NCI-H460 (cell line): ENCODE measurements around the gene FAM25C. TPM values are rescaled to one million over a fixed set of nuclear protein-coding genes. Genes with fewer than 3 reads are reported as not detected.
"Not testable (repeated sequence)": the region's sequence is repeated elsewhere in the genome, so short reads cannot be mapped to it uniquely, and the experiment has no call there.

ENCODE experiments used
- DNase-seq: peaks from one replicate; pipeline ENCODE4 v3.0.0-alpha.2; 2016; ENCODE audit warnings: low read depth; ENCODE audit errors: extremely low read depth
- polyA plus RNA-seq: library from polyadenylated mRNA; depleted of rRNA; stranded (reverse); fragments of >200 nt; gene quantifications from 2 replicates; pipeline ENCODE4 v1.2.3, GENCODE V29; 2014; cell fraction: nucleus; rRNA removed
- total RNA-seq: library from RNA; depleted of rRNA; stranded (reverse); fragments of >200 nt; shearing (Covaris generic); gene quantifications from 2 replicates; pipeline ENCODE4 v1.2.3, GENCODE V29; 2014; rRNA removed

The FAM25C gene
- not detected in 2 replicates for total RNA-seq
- polyA plus RNA-seq: not detected in 2 replicates

DNA sequence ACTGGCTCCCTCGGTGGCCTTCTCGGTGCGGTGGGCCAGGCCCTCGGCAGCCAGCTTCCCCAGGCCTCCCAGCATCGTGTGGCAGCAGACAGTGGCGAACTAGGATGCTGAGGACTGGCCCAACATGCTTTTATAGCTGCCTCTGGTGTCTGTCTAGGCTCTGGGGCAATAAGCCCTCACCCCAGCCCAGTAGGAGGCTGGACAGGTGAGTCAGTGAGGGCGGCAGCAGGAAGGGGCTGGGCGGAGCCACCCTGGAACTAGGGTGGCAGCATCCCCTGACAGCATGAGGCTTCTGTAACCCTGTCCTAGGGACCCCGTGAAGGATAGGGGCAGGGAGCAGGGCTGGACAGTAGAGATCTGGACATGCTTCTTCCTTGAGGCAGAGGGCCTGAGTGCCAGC lies at the start of gene FAM25C:
FAM25C (minus strand) TSS at position 101 of the 400 bp plus-strand sequence; CDS start at position 75, 26 bp downstream.
- not testable (repeated sequence) for DNase-seq

DNA sequence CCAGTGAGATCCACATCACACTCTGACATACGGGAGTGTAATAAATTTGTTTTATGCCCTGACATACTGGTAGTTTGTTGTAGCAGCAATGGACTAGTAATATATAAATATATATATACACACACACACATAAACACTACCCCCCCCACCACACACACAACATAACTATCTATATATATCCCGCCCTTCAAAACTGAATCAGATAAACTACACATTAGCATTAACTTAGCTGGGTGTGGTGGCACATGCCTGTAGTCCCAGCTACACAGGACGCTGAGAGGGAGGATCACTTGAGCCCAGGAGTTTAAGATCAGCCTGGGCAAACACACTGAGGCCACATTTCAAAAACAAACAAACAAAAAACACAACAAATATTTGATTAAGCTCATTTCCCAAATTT lies 45.0 kb upstream of the FAM25C start:
- DNase-seq: not testable (repeated sequence)

DNA sequence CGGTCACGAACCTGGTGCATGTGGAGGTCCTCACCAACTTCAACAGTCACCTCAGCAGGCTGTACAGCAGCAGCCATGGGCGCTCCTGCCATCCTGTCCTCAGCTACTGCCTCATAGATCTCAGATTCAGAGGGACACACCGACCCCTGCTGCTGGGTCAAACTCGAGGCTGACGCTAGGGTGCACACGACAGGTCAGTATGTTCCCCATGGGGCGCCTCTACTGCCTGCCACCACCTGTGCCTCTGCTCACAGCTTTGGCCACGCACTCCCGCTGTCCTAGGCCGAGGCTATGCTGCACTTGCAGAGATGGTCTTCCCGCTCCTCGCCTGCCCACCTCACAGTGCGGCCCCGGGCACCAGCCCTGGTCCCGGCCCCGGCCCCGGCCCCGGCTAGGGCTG lies 31.8 kb upstream of the FAM25C start:
- not testable (repeated sequence) for DNase-seq

DNA sequence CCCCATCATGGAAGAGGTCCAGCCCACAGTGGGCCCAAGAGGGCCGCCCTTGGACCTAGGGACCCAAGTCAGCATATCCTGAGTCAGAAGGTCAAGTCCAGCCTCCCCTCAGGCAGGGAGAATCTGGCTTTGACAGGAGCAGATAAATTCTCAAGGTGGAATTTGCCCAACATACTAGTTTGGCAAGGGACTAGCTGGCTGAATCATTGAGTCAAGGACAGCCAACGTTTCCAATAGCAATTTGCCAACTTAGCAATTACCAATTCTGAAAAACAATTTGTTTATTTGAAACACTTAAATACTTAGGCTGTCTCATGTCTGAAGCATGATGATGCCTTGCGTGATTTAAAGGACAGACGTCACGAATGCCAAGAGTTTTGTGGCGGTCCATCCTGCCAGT lies 2.7 kb upstream of the FAM25C start:
- not testable (repeated sequence) for DNase-seq

DNA sequence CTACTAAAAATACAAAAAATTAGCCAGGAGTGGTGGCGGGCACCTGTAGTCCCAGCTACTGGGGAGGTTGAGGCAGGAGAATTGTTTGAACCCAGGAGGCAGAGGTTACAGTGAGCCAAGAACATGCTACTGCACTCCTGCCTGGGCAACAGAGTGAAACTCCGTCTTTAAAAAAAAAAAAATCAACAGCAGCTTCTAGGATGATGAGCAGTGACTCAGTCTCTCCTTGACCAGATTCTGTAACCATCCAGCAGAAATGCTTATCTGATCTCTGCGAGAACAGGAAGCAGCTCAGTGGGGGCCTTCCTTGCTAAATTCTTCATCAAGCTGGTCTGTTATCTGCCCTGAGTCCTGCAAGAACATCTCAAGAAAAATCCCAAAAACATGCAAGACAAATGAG lies 5.5 kb downstream of the FAM25C start:
- DNase-seq: not testable (repeated sequence)

DNA sequence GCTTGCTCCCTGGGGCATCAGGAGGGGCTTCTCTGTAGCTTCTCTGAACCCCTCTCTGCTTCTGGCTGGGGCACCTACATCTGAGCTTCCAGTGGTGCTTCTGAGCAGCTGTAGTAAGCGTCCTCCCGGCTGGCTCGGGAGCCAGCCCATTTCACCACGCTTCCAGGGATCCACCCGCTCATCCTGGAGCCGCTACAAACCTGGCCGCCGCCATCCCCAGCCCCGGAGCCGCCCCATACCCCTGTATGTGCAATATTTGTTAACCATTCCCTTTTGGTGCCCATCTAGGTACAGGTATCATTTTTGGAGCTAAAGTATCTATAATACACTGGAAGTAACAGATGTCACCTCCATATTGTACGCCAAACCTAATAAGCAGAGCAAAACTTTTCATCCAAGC lies 7.0 kb downstream of the FAM25C start:
- DNase-seq: not testable (repeated sequence)

DNA sequence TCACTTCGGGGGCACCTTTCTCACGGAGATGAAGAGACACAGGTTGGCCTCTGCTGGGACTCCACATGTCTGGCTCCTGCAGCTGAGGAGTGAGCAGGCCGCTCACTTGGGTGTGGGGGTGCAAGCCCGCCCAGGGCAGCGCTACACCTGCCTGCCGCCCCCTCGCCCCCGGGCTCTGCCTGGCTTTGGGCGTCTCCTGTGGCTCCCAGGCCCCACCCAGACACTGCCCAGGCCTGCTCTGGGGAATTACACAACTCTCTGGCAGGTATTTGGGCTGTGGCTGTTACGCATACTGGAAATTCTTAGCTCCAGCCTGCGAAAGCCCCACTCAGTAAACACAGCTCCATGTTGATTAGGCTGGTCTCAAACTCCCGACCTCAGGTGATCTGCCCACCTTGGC lies 7.9 kb downstream of the FAM25C start:
- not testable (repeated sequence) for DNase-seq

DNA sequence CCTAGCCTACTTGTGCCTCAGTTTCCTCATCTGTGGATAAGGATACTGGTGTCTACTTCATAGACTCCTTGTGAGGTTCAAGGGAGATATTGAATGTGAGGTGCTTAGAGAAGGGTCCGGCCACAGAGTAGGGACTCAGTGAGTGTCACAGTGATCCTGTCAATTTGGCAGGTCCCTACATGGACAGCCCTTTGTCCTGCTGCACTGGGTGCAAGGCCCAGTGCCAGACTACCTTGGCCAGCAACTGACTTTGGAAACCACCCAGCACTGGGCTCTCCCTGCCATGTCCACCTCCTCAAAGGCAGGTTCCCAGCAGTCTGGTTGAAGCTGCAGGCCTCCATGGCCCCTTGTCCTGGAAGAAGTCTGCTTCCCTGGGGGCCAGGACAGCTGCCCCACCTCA lies 9.5 kb downstream of the FAM25C start:
- not testable (repeated sequence) for DNase-seq

DNA sequence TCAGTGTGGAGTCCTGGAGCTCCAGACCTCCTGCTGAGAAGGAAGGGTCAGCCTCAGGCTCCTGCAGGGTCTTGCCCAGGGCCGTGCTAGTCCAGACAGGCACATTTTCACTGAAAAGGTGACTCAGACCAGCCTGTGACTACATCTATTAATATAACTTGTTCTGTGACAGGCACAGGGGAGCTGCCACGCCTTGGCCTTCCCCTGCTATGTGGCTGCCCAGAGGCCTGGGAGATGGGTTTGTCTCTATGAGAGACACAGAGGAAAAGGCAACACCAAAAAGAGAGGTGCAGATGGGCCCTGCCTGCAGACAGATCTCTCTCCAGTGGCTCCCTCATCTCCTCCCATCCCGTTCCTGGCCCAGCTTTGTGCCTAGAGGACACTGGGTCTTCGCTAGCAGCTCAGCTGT lies 10.0 kb downstream of the FAM25C start:
- DNase-seq: not testable (repeated sequence)

DNA sequence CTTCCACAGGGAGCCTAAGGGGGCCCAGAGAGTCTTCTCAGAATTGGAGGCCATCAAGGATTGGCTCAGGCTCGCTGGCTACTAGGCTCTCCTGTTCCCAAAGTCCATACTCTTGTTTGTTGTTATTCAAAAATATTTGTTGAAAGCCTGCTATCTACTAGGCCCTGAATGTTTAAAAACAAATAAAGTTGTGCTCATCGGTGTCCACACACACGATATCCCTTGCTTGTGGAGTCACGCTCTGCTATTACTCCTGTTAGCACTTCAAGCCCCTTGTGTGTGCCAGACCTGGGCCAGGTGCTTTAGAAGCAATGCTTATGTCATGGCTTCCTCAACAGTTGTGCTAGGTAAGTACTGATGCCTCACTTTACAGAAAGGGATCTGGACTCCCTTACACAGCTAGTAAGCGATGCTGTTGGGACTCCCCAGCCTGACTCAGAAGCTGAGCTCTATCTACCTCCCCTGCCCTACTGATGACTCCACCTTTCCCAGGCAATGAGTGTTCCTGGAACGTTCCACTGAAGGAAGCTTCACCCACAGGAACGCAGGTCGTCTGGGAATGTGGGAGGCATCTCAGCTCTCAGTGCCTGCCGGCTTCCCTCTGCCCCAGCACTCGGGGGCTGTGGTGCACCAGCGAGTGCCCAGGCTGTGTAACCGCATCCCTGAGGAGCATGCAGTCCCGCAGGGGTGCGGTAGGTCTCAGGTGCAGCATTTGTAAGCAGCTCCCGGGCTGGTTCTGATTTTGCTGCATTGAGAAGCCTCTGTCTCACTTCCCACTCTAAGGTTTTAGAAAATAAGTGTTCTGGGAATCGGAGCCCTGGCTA lies 10.7 kb downstream of the FAM25C start:
- not testable (repeated sequence) for DNase-seq

DNA sequence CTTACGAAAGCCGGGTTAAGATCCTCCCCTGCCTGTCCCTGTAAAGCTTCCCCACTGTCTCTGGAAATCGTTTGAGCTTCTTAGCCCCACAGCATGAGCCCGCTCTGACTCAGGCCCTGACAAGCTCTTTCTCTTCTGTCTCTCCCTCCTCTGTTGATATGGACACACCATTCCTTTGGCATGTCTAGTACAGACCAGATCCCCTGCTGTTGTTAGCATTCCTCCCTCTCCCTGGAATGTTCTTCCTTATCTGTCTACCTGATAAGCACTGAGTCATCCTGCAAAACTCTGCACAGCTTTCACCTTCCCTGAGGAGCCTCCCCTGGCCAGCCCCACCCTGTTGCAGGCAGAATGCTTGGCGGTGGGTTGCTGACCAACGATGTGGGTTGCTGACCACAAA lies 11.6 kb downstream of the FAM25C start:
- DNase-seq: not testable (repeated sequence)

DNA sequence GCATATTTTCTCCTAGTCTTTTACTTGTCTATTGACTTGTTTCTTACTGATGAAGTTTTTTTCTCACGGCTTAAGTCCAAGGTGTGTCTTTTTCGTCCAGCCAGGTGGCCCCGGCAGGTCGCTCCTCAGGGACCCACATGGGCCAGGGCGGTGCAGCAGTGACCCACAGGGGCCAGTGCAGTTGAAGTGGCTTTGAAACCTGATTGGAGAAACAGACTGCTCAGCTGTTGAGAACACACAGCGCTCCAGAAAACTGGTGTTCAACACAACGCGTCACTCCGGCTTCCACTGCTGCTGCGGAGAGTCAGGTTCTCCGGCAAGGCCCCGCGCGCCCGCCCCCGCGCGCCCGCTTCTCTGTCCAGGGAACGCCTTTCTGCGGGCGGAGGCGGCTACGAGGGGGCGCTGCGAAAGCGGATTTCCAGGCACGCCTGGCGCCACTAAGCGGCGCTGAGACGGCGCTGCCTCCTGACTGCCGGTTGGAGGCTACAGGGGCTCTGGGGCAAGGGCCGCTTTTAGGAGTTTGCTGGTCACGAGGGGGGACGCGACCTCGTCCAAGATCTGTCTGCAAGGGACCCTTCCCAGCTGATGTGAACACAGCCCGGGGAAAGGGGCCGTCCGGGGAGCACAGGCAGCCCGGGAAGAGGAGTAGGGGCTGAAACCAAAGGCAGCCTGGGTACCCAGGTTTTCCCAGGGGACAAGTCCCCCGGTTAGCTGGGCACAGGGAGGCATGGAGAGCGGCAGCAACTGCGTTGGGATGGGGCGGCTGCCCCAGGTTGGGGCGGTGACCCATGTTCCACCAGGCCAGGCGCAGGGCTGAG lies 13.0 kb downstream of the FAM25C start:
- not testable (repeated sequence) for DNase-seq

DNA sequence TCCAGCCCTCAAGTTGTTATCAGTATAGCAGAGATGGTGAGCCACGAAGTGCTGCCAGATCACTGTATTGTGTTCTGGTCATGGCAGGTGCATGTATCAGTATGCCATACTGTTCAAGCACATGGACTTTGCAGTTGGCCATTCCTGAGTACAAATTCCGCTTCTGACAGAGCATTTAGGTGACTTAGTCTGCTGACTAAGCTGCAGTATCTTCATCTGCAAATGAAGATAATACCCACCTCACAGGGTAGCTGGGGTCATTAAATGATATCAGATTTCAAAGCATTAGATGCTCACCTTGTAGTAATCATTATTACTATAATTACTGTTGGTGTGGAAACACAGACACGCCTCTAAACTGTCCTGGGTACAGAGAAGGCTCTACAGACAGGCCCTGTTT lies 24.2 kb downstream of the FAM25C start:
- not testable (repeated sequence) for DNase-seq

DNA sequence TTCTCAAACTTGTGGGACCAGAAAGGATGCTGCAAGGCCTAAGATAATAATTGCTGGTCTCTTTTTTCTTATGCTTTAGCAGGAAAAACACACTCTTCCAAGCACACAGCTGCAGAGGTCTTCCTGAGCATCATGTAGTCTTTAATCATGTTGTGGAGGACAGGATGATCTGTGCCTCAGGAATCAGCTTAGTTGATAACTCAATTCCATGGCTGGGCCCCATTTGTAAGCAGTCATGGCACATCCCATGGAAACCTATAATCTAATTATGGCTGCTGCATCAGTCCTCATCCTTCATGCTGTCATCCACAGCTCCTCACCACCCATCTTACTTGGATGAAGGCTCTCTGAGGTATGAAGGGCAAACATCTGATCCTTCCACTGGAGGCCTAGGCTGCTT lies 26.5 kb downstream of the FAM25C start:
- DNase-seq: not testable (repeated sequence)

DNA sequence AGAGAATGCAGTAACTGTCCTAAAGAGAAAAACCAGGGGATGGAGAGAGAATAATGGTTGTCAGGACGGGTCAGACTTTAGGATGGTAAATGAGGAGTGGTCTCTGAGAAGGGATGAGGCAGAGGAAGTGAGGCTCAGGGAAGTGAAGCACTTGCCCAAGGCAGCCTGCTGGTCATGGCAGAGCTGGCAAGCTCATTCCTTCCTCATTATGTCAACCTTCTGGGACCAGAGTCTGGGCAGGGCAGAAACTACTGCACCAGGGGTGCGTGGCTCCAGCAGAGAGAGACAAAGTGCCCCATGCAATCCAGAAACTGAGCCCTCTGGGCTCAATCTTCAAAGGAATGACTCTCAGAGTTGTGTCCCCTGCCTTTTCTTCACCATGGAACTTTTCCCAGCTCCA lies 27.5 kb downstream of the FAM25C start:
- DNase-seq: not testable (repeated sequence)

DNA sequence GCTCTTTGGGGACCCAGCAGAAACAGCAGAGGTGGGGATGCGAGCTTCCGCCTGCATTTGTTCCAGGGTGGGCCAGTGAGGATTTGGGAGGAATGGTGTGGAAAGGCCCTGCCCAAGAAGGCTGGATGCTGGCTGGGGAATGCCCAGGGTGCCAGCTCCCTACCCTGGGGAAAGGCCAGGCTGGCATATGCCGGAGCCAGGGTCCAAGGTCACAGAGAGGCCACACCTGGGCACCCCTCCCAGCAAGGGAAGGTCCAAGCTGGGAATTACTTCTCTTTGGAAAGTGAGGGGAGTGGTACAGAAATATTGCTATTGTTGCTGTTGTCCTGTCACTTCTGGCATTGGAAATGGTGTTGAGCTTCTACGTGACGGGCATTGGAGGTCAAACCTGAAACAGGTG lies 28.0 kb downstream of the FAM25C start:
- DNase-seq: not testable (repeated sequence)

DNA sequence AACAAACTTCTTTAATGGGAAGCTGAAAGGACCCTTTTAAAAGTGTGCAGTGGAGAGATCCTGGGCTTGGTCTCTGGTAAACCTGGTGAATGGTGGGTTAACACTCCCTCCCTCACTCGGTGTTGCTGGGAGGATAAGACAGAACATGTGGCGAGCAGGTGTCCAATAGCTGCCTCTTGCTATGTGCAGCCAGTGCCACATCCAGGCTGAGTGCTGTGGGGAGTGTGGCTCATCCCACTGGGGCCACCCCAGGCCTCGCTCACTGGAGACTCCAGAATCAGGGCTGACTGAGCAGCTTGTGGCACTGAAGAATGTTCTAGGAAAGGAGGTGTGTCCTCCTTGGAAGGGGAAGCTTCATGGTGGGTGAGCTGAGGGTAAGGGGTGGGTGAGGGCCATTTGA lies 29.5 kb downstream of the FAM25C start:
- DNase-seq: not testable (repeated sequence)

DNA sequence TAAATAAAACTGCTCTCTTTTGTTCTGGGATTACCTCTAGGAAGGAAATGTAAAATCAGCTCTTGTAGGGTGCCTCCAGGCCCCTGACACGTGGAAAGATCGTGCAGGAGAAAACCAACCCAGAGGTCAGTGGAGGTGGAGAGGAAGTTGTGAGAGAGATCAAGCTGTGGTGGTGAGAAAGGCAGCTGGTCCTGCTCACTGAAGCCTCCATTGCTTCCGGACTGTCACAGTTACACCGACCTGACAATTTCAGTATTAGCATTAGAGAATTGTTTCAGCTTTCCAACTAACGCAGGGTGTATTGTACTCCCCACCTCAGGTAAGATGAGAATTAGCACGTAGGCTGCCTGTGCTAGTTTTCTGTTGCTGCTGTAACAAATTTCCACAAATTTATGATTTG lies 30.6 kb downstream of the FAM25C start:
- DNase-seq: not testable (repeated sequence)

DNA sequence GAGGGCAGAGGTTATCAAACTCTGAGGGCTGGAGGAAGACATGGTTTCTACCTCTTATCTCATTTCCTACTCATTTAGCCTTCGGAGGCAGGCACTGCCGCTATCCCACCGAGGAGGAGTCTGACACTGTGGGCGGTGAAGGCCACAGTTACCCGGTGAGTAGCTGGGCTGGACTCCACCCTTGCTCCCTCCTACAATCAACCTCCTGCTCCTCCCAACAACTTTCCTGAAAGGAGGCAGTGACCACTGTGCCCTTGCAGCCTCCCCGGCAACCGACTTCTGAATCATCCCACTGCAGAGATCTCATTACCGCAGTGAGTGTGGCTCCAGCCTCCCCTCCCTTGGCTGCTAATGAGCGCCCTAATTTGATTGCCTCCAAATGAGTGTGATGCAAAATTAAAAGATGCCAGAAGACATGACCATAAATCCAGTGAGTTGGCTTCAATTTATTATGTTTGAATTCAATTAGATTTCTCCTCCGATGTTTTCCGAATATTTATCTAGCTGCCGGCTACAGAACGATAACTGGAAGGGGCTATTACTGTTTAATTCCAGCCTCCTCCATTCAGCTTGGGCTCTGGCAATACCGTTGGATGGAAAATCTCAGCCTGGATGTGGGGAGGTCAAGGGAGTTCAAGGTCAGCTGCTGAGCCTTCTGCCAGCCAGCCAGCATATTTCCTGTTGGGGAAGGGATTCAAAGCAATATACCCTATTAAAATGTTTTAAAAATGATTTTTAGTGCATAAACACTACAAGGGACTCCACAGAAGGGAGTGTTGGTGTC lies 35.1 kb downstream of the FAM25C start:
- DNase-seq: not testable (repeated sequence)

DNA sequence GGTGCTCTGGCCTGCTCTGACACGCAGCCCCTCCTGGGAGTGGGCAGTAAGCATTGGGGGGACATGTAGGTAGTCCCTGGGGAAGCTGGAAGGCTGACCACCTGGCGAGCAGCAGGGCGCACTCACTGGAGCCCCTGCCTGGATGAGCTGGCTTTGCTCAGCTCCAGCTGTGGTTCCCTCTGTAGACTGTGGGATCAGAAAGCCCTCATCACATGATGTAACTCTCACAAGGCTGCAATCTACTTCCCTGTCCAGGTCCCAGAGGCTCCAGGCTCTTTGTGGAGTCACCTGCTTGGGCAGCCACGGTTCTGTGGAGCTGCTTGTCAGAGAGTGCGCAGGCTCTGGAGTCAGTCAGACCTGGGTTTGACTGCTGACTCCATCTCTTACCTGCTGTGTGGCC lies 36.8 kb downstream of the FAM25C start:
- DNase-seq: not testable (repeated sequence)

DNA sequence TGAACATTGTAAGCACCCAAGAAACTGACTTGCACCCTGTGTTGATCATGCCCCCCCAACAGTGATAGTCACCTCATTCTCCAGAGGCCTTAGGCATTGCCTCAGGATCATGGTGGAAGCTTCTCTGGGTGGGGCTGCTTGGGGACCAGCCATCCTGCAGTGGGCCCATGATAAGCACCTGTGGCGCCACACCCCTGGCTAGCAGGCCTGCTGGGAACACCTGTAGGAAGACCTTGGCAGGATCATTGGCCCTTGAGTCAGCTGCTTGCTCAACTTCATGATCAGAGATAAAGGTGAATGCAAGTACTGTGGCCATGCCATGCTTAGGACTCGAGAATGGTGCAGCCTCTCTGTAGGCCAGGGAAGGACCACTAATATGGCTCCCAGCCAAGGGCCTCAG lies 38.9 kb downstream of the FAM25C start:
- not testable (repeated sequence) for DNase-seq
